Activated effector memory CD4-positive, alpha-beta T cell treated with Interleukin-2 at 50 U/mL for 16 hours (primary cell): Measurements from ENCODE around the gene C1orf159.

Experiments used
- DNase-seq: peaks from one replicate; pipeline ENCODE4 v3.0.0-alpha.2; 2020

The C1orf159 gene

DNA sequence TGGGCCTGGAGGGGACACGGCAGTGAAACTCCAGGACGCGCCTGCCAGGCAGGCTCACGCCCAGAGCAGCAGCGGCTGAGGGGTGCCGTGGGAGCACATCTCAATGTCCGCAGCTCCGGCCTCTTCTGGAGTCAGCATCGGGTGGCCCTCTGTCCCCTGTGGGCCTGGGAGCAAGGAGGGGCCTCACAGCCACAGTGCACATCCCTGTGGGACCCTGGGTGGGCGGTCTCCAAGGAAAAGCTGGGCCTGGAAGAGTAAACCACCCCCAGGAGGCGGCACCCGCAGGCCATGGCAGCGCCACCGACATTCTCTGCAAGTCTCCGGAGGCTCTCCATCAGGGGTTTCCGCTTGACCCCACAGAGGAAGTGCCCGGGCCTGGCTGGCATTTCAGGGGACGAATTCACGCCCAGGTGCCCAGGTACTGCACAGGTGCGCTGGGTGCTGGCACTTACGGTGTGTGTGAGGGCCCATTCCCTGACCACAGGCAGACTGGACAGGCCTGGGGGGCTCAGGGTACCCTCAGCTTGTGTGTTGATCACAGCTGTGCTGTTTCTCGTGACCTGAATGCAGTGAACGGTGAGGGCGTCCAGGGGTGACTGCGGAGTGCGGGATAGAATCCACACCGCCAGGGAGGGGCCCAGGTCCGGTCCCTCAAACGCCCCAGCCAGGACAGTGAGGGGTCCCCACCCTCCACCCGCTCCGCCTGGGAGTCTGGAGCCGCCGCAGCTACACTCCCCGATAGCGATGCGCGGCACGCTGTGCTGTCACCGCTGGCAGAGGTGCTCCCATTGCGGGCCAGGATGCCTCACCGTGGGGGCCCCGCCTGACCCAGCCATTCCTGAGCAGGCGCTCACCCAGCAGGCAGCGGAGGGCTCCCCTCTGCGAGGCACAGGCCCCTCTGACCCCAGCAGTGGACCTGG, 25.2 kb downstream of the C1orf159 start:
- no peak for DNase-seq

DNA sequence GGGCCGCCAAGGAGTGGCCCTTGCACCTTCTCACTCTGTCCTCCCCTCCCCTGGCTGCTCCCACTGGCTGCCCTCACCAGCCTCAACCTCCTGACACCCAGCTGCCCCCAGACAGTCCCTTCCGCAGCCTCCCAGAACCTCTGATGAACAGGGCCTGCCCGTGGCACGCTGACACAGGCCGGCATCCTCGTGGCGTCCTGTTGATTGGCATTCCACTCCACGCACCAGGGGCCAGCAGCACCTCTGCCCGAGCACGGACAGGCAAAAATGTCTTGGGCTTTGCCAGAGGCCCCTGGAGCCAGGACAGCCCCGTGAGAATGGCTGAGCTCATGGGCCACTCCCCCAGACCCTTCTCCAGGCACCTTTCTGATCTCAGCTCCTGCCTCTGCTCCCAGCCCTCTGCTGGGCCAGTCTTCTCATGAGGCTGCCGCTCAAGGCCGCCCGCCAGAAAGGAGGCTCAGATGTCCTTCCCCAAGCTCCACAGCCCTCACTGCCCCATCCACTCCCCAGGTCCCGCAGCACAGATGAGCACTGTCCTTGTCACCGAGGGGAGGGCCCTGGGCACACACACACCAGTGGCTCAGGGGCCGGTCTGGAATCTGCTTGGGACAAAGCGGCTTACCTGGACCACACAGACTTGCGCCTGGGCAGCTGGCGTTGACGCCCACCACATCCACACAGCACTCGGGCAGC, 26.0 kb downstream of the C1orf159 start:
- no peak for DNase-seq

DNA sequence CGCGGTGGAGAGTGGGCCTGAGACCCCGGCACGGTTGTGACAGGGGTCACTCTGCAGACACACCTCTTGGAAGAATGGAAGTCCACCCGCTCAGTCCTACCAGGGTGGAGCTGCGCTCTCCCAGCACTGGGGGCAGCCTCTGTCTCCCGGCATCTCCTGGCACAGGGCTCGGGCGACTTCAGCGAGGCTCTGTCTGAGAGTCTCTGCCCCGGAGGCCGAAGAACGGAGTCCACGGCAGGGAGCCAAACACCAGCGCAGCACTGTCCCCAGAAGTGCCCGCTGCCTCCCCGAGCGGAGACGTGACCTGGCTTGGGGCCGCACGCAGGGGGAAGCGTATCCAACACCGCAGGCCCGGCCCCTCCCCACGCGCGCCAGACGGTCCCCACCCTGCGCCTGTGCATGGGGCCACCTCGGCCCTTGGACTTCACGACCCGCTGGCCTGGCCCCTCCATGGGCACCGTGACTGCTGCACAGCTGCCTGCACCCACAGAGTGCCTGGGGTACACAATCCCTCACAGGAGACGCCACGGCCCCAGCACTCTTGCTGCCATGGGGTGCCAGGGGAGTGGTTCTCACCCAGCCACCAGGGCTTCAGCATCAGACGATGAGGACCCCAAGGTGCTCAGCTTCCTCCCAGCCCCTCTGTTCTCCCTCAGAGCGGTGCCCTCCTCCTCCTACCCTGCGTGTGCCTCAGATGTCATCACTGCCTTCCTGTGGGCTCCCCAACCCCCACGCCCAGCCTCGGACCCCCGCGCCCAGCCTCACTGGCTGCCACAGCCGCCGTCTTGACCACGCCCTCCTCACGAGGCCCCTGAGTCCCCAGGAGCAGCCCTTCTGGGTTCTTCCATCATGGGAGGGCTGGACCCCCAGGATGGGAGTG, 26.8 kb downstream of the C1orf159 start:
- no peak for DNase-seq

DNA sequence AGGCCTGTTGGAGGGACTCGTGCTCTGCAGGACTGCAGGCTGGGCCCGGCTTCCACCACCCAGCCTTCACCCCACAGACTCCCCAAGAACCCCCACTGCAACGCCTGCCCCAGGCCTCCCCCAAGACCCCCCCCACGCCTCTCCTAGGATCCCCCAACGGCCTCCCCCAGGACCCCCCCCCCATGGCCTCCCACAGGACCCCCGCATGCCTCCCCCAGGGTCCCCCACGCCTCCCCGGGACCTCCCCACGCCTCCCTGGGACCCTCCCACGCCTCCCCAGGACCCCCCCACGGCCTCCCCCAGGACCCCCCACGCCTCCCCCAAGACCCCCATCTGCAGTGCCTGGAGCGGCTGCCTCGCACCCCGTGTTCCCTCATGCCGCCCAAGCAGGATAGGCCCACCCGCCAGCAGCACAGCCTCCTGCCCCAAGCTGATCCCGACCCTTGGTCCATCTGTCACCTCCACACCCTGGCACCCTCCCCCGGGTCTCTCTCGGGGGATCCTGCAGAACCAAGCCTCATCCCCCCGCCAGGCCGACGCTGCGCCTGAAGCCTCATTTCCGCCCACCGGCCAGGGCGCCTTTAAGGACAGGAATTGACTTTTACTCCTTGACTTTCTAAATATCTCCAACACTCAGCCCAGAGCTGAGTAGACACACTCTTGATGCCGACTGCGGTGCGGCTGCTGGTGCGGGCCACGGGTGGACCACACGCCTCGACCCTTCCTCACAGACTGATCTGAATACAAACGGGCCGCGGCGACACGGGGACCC, 27.7 kb downstream of the C1orf159 start:
- no peak for DNase-seq

DNA sequence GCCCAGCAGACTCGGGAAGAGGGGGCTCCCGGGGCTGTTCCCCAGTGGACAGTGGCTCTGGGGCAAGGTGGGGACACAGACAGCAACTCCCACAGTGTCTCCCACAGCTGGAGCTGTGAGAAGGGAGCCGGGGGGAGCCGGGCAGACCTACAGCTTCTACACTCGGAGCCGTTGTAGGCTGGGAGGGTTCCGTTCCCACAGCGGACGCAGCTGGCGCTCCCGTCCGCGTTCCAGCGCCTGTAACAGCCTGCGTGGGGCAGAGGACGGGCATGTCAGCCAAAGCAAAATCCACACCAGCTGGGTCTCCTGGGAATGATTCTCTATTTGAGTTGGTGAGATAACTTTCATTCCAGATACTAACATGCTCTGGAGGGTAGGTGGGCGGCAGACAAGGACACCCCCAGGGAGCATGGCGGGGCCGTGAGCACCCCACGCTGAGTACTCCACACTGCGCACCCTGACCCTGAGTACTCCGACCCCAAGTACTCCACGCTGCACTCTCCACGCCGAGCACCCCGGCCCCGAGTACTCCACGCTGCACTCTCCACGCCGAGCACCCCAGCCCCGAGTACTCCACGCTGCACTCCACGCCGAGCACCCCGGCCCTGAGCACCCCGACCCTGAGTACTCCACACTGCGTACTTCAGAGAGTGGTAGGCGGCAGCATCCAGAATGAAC, 28.4 kb downstream of the C1orf159 start:
- no peak for DNase-seq

DNA sequence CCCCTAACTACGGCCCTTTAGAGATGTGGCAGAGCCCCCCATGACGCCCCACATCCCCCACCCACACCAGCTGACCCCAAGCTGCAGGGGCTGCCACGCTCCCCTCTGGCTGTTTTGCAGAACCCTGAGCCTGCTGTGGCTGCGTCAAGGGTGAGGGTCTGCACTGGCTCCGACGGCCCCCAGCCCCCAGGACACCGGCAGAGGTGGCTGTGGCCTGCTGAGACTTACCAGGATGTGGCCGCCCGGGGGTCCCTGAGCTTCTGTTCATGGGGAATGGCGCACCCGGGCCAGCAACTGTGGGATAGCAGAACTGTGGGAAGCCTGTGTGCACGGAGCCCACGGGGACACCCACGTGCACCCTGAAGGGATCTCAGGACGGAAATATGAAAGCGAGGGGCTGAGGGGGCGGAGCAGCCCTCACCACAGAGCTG, 29.0 kb downstream of the C1orf159 start:
- DNase-seq = no peak

DNA sequence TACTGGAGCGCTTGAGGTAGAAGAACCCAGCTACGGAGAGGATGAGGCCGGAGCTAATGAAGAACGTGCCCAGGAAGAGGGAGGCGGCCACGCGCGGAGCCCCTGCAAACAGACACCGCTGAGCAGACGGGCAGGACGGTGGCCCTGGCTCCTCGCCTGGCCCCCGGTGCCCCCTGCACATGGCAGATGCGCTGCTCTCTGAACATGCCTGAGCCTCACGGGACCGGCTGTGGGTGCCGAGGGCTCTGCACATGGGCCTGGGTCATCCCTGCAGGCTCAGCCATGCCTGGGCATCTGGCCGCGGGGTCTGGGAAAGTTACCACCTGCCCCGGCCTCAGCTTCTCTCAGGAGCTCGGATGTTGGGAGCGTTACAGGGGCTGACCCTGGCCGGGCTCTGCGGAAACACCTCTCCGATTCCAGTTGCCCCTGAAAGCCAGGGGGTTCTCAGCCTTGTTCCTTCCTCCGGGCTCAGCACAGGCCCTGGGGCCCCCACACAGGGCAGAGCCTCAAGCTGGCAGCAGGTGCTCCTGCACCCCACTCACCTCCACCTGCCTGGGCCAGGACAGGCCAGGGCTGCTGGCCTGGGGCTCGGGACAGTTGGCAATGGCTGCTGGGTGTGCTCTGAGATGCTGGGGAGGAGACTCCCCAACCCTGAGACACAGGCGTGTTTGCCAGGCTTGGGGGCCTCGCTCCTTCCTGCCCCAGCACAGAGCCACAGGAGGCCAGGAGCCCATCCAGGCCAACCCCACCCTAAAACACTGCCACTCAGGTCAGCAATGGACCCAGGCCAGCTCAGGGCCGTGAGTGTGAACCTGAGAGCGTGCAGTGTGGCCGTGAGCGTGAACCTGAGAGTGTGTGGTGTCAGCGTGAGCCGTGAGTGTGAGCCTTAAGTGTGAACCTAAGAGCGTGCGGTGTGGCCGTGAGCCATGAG, 29.7 kb downstream of the C1orf159 start:
- DNase-seq = no peak

DNA sequence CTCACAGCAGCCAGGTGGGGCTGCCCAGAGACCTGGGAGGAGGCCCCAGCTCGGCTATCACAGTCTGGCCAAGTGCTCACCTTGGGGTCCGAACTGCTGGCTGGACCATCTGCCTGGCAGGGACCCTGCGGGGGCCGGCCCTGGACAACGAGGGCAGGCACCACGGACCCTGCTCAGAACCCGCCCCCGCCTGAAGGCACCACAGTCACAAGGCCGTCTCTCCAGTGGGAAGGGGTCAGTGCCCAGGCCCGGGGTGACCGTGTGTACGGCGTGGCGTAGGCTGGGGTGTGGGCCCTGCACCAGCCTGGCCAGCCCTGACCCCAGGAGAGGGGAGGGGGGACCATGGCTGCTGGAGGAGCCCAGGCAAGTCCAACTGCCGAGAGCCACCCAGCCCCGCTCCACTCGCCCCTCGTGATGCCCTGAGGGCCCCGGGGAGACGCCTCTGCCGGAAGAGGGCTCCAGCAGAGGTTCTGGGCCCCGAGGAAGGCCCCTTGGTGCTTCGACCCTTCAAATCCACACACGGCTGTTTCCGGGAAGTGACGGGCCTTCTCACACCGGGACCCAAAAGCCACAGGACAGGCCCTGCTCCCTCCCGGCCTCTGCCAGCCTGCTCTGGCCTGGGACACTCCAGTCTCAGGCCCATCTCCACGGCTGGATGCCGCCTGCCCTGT, 30.6 kb downstream of the C1orf159 start:
- DNase-seq = no peak

DNA sequence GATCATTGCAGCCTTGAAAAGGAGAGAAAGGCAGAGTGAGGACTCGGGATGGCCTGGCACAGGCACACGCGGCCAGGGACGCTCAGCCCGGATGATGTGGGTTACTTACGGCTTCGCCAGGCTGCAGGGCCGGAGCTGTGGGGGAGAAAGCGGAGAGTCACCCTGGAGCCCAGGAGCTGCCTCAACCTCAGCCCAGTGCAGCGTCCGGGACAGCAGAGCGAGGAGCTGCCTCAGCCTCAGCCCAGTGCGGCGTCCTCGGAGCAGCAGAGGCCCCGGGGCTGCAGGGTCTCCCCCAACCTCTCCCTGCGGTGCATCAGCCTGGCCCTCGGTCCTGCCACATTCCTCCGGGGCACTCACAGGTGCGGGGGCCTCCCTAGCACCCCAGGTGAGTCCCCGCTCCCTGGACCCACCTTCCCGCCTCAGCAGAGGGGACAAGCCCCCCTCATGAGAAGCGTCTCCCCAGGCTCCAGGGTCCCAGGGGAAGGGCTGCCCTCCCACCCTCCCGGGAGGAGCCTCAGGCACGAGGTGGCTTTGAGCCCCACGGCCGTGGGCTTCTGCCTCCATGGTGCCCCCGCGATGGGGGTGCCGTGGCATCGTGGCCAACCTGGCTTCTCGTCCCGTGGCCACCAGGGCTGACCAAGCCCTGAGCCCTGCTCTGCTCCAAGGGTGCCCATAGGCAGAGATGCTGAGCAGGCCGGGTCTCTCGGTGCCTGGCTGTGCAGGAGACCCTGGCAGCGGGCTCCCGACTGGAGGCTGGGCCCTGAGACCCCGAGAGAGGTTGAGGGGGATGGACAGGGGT, 31.3 kb downstream of the C1orf159 start:
- no peak for DNase-seq

DNA sequence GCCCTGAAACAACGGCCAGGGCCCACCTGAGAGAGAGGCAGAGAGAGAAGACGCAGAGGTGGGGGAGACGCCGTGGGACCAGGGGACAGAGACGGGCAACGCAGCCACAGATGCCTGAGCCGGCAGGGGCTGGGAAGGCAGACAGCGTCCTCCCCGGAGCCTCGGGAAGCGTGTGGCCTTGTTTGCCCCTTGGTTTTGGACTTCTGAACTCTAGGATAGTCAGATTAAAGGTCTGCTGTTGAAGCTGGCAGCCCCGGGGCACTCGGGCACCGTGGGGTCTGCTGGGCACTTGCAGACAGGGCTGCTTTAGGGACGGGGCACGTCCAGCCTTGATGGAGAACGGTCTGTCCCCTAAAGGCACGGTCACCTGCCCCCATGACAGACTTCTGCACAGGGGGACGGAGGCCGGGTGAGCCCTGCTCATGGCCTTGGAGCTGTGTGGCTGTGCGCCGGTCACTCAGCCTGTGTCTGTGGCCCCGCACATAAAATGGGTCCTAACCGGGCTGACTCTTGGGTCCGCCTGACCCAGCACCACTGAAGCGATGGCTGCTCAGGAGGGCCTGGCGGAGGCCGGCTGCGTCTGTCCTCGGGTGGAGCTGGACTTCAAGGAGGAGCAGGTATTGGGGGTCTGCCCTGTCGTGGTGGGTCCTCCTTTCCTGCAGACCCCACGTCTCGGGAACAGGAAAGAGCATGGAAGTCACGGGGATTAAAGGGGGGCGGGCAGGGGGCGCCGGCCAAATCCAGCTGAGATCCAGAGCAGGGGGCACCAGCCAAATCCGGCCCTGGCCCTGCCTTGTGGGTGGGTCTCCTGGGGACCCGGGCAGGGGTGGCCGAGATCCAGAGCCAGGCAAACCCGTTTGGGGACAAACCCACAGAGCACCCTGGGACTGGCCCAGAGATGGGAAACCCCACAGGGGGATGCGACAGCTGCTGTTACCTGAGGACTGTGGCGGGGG, 32.2 kb downstream of the C1orf159 start:
- DNase-seq = no peak

DNA sequence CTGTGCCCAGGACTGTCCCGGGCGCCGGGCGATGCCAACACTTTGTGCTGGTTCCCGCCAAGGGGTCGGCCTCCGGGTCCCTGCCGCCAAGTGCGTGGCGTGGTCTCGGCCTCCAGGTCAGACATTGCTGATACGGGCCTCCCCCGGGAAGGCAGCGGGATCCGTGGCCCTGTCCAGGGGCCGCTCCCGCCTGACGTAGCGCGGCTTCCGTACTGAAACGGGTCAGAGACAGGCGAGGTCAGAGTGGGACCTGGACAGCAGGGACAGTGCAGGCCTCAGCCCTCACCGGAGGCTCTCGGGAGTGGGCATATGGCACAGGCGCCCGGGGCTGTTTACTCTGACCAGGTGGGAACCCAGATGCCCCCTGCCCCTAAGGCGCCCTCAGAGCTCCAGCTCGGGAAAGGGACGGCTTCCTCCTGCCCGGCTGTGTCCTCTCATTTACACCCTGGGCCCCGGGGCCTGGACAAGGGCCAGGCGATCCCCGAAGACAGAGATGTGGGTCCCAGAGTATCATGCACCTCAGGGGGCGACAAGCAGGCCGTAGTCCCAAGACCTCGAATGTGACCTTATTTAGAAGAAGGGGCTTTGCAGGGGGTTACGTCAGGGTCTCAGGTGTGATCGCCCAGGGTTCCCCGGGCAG, 33.0 kb downstream of the C1orf159 start:
- DNase-seq = no peak

DNA sequence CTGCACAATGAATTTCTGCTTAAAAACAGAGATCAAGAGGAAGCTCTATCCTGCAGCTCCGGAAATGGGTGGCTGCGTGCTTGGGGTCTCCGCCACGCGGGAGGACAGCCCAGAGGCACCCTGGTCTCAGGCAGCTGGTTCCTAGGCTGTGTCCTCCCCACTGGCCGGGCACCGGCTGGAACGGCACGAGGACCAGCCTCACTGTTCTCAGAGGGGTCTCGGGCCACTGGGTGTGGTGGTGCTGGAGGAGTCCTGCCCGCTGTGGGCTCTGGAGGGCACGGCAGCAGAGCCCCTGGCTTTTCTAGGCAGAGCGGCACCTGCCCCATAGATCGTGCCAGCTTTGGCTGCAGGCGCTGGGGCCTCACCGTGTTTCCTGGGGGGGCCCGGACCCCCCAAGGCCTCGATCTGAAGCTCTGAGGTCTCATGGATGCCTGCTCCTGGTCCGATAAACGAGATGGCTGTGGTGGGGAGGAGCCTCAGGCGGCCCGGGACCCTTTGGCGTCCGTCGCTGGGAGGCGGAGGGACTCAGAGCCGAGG, 33.6 kb downstream of the C1orf159 start:
- DNase-seq = no peak

DNA sequence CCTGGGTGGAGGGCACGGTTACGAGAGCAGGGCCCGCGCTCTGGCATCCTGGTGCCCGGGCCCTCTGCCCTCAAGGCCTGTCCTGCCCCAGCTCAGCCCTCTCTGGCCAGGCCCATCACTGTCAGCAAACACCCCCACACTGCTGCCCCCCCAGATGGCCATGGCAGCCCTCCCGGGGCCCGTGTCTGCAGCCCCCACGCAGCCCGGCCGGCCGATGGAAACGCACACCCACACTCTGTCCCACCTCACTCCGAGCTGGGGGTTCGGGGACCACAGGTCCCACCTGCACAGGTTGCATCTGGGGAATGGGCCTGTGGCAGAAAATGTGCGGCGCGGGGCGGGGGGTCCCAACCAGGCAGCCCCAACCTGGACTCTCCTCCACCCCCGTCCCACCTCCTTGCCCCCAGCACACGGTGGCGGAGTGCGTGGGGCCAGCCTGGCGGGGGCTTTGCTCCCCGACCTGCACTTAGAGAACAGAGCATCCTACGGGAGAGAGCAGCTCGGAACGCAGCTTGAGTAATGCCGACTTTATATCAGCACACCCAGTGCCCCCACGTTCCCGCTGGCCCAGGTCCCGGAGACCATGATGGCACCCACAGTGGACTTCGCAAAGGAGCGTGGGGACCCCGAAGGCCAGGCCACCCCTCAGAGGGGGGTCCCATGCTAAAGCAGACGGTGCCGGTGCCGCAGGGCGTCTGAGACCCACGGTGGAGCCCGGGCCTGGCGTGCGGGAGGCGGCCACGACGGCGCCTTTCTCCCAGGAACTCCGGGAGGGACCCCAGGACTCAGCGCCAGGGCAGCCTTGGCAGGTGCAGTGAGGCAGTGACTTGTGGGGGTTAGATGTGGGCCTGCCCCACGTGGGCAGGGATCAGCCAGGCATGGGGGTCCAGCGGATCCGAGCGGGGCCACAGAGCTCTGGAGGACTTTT, 34.3 kb downstream of the C1orf159 start:
- no peak for DNase-seq

DNA sequence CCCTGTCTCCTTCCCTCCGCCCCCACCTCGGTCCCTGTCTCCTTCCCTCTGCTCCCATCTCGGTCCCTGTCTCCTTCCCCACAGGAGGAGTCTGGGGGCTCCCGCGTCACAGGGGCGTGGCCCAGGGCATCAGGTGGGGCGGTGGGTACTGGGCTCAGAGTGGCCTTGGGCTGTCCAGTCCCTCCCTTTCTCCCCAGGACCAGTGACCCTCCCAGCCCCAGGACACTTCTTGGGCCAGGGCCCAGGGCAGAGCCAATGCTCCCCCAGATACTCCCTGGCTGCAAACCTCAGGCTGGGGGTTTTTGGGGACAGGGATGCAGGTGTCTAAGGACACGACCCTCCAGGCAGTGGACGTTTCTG, 35.0 kb downstream of the C1orf159 start:
- DNase-seq = no peak

DNA sequence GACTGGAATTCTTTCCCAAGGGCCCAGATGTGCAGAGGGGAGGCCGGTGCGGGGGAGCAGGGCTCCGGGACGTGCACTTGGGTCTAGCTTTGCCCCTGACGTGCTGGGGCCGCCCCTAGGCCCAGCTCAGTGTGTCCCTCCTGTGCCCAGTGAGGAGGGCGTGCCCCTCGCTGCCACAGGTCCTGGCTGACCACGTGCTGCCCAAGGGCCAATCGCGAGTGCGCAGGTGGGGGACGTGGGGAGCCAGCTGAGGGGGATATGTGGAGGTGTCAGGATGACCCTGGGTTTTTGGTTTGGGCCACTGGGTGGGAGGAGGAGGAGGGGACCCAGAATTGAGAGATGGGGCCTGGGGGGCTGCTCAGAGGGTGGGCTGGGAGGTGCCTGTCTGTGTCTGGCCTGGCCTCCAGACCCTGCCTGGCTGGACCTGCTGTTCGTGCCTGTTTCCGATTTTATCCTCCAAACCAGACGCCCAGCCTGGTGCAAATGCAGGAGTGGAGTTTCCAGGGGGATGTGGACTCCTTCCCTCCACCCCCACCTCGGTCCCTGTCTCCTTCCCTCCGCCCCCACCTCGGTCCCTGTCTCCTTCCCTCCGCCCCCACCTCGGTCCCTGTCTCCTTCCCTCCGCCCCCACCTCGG, 35.6 kb downstream of the C1orf159 start:
- DNase-seq = no peak
